GM18502 (cell line): ENCODE measurements around the gene GJC2.
"Not testable (repeated sequence)": the region's sequence is repeated elsewhere in the genome, so short reads cannot be mapped to it uniquely, and the experiment has no call there.

Source experiments
- ATAC-seq: cut with Tn5 transposase; IDR thresholded peaks from one replicate; pipeline ENCODE4 v1.9.1; 2021; ENCODE audit warnings: mild to moderate bottlenecking; ENCODE audit not compliant: unreplicated experiment, poor library complexity

Gene GJC2

DNA sequence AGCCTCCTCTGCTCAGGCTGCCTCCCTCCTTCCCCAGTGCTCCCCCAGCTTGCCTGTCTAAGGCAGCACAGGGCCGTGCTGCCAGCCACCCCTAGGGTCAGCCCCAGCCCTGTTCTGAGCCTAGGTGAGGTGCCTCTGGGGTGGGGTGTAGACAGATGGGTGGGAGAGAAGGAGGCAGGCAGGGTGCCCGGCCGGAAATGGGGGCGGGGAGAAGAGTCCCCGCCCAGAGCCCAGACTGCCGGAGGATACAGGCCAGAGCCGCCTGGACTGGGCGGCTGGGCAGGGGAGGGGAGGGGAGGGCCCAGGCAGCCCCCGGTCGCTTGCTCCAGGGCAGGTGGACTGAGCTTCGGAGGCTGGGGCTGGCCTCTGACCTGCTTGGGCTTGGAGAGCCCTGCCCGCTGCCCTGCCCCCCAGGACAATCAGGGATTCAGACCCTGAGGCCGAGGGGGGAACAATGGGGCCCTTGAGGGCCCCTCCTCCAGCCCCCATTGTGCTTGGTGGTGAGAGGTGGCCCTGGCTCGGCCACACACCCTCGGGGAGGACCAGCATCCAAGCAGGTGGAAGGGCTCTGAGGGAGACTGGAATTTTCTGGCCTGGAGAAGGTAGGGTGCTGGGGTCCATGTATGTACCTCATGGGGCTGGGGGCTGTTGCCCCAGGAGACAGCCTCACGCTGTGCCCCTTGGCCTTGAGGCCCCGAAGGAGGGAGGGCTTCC, at the start of gene GJC2:
Gene GJC2, plus strand, starts transcription at position 525 of the 714 bp plus-strand sequence. CDS start 7,829 bp downstream, outside the sequence.
- no peak for ATAC-seq

DNA sequence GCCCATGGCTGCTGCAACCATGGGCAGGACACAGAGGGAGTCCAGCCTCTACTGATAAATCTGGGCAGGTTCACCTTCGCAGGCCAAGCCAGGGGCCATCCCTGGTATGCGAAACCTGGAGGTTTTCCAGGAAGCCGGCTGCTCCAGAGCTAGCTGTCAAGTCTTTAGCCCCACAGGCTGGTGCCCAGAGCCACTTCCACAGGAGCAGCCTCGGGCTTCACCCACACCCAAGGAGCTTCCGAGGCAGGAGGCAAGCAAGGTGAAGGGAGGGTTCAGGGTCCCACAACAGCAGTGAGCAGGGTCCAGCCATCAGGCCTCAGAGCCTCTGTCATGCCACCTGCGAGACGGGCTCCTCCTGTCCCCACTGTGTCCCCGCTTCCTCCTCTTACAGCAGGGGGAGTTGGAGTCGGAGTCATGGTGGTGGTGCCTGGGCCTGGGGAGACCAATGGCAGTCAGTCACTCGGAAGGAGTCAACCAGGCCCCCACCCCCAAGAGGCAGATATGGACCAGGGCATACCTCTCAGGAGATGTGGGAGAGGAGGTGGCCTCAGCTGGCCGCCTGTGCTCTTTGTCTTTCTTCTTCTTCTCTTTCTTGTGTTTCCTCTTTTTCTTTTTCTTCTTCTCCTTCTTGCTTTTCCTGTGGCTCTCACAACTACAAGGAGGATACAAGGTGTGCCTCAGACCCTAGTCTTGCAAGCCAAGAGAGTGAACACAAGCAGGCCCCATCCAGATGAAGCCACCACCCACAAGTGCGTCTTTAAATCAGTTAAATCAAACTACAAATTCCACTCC, 48.7 kb upstream of the GJC2 start:
- ATAC-seq: no peak

DNA sequence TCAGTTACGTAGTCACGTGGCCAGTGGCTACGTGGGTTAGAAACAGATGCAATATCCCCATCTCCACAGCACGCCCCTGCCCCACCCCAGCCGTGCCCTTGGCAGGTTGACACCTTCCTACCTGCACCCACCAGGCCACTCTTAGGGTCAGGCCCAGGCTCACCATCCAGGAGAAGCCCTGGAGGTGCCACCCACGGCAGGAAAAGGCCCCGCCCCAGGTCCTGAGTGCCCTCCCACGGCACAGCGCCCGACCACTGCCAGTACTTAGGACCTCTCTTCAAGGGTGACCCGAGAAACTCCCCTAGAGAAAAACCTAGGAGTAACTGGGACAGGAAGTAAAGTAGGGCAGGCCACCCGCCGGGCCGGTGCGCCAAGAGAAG, 48.1 kb upstream of the GJC2 start:
- no peak for ATAC-seq

DNA sequence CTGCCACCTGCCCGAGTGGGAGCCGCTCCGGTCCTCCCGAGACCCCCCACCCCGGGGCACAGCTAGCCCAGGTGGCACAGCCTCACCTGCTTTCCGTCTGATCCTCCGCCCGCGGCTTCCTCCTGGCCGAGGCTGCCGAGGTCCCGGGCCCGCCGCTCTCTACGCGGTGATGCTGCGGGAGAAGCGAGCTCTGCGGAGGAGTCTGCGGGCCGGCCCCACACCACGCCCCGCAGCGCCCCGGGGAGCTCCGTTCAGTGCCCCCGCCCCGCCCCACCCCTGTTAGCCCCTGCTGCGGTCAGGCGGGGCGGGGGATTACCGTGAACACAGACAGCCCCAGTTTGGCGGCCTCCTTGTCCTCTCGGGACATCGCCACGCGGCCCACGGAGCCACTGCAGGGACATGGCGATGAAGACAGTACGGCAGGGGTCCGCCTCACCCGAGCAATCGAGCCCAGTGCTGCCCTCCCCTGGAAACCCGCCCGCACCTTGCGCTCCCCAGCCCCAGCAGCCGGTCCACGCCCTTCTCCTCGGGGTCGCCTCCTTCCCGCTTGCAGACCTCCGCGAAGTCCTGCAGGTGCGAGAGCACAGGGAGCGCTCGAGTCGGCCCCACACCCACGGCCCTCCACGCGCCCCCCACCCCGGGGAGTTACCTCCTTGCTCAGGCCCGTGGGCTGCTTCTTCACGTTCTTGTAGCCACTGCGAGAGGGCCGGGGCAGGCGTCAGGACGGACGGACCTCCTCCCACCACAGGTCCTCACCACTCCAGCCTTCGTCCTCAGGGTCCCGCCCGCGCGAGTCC, 47.5 kb upstream of the GJC2 start:
- ATAC-seq: peak; percentile 30

DNA sequence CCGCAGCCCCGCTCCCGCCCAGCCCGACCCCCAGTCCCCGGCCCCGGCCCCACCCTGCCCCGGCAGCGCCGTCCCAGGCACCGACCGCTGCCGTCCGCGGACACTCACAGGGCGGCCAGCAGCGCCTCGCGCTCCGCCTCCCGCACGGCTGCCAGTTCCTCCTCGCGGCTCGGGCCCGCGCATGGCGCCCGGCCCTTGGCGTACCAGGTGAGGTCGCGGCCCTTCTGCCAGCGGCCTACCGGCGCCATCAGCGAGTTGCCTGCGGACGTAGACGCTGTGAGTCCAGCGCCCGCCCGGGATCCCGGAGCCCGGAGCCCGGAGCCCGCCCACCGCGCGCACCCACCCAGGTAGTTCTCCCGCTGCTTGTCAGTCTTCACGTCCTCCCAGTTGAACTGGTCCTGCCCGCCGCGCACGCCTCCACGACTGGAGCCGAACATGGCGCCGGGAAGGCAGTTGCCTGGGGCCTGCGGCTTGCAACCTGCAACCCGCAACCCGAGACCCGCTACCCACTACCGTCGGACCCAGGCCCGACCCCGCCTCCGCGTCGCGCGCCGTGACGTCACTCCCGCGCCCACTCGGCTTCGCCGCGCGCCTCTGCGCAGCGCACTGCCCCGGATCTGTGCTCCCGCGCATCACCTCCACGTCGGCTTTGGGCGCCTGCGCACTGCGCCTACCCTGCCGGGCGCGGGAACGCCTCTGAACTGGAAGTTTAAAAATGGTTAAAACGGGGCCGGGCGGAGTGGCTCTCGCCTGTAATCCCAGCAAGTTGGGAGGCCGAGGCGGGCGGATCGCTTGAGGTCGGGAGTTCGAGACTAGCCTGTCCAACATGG, 46.7 kb upstream of the GJC2 start, which contains the start of gene C1orf35:
Gene C1orf35, minus strand, starts transcription at position 535 of the 830 bp plus-strand sequence. Its CDS starts 98 bp downstream, at position 437.
- ATAC-seq: peak; percentile 74

DNA sequence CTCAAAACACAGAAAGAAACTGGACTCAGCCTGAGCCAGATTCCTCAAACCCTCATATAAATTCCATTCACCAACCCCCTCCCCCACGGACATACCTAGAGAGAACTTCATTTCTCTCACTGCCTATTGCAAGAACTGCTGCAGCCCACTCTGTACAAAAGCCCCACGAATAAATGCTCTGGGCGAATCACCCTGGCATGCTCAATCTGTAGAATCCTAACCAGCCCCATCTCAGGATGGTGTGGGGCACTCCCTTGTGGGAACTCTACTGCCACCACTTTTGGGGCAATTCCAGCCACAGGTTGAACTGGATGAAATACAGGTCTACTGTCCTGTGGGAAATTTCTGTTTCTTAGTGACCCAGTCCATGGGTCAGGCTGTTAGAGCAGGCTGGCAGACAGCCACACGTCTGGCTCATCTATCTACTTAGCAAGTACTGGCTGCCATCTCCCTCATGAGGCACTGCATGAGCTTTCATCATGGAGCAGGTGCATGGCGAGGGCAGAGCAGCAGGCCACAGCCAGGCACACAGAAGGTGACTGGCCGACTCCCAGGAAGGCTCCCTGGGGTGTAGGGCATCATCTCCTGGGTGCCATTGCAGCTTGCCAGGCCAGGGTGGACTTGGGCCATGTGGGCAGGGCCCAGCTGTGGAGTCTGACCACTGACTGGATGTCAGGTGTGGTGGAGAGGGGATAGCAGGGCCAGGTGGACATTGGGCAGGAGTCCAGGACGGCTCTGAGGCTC, 45.0 kb upstream of the GJC2 start:
- ATAC-seq: no peak

DNA sequence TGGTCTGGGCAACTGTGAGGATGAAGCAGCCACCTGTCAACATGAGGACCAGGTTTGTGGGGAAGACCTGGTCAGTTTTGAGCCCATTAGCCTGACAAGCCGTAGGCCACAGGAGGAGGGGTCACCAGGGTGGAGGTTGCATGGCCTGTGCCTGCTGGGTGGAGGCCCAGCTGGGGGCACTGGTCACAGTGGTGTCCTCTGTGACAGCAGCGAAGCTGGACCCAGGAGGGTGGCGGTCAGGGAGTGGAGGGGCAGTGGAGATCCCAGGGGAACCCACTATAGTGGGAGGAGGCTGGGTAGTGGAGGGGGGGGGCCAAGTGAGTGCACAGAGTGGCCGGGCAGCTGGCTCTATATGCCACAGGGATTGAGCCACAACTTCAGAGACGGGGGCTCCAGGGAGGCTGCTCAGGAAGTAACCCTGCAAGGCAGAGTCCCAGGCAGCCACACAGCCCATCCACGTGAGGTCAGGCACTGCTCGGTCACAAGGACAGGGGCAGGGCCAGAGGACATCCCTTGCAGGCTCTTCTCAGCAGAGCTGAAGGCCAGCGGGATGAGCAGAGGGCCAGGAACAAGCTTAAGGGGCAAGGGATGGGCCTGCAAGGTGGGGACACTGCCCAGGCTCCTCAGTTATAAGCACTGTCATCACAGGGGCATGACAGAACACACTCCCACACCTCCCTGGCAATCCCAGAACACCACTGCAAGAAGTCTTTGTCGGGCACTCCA, 44.3 kb upstream of the GJC2 start:
- ATAC-seq: no peak

DNA sequence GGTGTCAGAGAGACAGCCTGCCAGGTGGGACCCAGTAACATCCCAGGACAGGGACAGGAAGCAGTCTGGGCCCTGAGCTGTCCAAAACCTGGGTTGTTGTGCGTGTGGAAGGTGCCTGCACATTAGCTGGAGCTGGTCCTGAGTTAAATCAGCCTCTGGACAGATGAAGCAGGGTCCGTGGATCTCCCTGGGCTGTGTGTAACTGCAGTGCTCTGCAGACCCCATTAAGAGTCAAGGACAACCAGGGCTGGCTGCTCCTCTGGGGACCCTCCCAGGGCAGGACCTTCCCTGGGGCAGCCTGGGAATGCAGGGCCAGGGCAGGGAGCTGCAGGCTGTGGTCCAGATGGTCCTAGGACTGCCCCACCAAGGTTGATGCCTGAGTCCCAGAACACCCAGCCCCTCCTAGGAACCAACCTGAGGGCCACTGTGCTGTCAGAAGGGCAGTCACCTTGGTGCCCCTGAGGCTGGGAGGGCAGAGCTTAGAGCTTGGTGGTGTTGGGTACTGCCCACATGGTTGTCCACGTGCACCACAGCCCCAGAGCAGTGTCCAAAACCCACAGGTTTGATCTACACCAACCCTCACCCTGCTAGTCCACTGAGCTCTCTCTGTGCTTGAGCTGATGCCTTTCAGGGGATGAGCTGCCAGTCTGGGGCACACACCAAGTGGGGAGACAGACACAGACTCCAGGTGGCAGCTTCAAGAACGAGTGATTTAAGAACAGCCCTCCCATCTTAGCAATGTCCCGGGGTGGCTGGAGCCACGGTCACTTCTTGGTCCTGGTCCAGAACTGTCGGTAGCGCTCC, 43.5 kb upstream of the GJC2 start:
- ATAC-seq: no peak

DNA sequence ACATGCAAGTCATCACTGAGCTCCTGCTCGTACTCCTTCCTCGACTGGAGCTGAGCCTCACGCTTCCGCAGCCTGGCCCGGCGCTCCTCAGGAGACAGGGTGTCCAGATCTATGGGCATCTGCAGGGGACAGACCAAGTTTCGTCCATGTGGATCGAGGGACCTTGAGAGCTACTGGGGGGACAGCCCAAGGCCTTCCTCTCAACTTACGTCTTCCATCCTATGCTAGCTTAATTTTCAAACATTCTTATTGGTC, 43.0 kb upstream of the GJC2 start:
- no peak for ATAC-seq

DNA sequence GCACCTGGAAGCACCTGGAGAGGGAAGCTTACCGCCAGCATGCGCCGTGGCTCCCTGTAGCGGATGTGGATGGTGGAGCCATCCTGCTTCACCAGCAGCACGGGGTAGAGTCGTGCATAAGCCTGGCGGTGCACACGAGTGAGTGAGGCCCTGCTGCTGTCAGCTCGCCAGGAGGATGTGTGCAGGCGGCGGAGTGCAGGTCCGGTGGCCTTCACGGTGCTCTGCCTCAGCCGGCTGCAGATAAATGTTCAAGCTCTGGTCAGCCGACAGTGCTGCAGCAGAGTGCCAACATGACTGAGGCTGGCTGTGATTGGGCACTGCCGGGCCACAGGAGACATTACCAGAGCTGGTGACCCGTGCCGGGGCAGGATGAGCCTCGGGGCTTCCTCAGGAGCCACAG, 42.1 kb upstream of the GJC2 start:
- no peak for ATAC-seq

DNA sequence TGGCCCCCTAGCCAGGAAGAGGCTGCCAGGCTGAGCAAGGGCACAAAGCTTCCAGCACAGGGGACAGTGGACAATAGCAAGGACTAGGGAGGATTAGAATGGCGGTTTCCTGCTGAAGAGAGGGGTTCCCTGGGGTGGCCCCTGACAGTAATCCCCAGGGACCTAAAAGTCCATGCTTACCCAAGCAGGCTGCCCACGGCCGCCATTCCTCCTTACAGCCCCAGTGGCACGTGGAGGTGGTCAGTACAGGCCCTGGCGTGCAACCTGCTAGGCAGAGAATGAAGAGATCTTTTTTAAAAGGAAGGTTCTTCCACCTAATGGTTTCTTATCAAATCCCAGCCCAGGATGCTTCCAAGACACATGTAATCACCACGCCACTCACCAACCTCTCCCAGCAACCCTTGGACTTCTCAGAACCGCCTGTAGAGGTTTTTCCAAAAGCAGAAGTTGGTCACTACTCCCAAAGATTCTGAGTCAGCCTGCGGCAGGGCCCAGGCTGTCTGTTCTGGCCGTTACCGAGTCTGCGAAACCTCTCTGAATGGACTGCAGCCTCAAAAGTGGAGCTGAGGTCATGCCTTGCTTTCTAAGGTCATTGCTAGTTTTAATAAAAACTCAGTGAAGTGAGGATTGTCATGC, 41.6 kb upstream of the GJC2 start:
- no peak for ATAC-seq

DNA sequence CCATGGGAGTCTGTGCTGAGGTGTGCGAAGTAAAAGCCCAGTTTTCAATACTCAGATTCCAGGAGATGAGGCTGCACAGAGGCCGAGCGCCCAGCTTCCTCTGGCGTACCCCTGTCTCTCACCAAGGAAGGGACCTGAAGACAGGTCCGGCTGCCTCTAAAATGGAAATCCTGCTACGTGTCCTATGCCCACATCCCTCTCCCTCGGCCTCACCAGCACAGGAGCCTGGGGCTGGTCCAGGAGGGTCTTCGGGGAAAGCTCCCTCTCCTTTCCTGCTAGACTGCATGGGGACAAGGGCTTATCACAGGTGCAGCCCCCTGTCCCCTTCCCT, 41.0 kb upstream of the GJC2 start:
- no peak for ATAC-seq

DNA sequence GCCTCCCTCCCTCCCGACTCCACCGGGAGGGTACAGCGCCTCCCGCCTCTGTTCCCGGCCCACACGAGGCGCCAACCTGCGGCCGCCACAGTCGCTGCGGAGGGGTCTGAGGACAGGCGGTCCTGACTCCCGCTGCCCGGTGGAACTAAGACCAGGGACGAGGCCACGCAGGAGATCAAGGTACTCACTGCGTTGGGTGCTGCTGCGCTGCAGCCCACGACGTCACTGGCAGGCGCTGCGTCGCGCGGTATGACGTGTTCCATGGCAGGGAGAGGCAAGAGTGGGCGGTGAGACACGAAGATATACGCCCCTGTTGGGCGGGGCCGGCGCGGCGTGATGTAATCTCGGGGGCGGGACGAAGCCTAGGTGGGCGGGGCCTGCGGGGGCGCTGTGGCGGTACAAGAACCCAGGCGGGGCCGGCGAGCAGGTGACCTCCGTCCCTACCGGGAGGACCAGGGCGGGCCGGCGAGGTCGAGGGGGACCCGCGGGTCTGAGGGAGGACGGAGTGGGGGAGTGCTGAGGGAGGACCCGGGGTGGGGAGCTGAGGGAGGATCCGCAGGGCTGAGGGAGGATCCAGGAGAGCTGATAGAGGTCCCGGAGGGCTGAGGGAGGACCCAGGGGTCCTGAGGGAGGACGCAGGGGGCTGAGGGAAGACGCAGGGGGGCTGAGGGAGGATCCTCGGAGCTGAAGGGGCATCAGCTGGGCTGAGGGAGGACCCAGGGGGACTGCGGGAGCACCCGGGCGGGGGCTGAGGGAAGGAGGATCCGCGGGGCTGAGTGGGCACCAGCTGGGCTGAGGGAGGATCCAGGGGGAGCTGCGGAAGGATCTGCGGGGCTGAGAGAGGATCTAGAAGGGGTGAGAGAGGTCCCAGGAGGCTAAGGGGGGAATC, 40.4 kb upstream of the GJC2 start, which contains the start of gene MRPL55:
Gene MRPL55, minus strand, starts transcription at position 227 of the 889 bp plus-strand sequence. CDS start 1,039 bp downstream, outside the sequence.
- peak; percentile 90 for ATAC-seq

DNA sequence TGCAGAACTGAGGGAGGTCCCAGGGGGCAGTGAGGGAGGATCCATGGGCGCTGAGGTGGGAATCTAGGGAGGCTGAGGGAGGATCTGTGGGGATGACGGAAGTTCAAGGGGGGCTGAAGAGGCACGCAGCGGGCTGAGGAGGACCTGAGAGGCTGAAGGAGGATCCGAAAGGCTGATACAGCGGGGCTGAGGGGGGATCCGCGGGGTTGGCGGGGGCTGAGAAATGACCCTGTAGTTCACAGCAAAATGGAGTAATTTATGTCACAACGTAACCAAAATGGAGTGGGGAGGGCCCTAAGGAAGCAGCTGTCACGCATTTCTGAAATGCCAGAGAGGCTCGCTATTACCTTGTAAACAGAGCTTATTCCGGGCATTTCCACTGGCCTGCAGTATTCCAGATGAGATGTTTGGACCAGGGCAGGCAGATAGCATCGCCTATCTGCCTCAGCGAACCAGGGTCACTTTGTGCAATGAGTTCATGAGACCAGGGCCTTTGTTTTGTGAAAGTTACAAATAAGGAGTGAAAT, 39.7 kb upstream of the GJC2 start:
- no peak for ATAC-seq

DNA sequence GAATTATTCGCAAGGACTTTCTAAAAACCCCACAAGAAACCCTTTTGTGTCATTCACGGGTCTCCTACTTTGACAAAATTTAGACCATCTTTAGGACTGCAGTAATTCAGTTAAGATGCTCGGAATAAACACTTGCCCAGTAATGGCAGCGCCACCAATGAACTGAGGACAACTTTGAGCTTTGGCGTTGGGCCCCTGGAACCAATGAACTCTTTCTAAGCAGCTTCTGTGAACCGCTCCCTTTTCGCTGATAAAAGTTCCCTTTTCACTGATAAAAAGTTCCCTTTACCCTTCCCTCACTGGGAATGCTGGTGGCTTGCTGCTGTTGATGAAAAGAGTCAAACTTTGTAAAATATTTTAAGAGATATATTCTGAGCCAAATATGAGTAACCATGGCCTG, 39.2 kb upstream of the GJC2 start:
- no peak for ATAC-seq

DNA sequence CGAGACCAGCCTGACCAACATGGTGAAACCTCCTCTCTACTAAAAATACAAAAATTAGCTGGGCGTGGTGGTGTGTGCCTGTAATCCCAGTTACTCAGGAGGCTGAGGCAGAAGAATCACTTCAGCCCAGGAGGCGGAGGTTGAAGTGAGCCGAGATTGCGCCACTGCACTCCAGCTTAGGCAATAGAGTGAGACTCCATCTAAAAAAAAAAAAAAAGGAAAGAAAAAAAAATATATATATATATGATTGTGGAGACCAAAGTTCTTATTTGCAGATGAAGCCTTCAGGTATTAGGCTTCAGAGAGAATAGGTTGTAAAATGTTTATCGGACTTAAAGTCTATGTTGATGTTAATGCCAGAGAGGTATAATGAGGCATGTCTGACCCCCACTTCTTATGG, 38.4 kb upstream of the GJC2 start:
- not testable (repeated sequence) for ATAC-seq

DNA sequence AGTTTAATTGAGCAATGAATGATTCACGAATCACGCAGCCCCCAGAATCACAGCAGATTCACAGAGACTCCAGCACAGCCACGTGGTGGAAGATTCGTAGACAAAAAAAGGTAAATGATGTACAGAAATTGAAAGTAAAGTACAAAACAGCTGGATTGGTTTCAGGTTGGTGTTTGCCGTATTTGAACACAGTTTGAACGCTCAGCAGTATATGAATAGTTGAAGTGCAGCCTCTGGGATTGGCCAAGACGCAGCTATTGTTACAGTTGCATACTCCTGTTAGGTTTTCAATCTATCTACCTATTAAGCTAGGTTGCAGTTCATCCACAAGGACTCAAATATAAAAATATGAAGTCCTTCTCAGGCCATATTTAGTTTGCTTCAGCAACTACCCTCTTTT, 37.6 kb upstream of the GJC2 start:
- no peak for ATAC-seq
